K562 (cell line): ENCODE measurements around the gene ZNF792. TPM values are rescaled to one million over a fixed set of nuclear protein-coding genes. Genes with fewer than 3 reads are reported as not detected.
A peak's percentile ranks its signal among the peaks of the same experiment; 100 is the strongest.

Source experiments
- C11orf30 ChIP-seq: fragments of 450-650 bp; IDR thresholded peaks from 2 replicates; pipeline ENCODE4 v1.6.1; 2016; ENCODE audit warnings: low read depth, mild to moderate bottlenecking
- FOXA3 ChIP-seq, 2 experiments: fragments of 450-650 bp in 1 of 2; sonication (generic) in 1 of 2; formaldehyde crosslinking; IDR thresholded peaks in 1 of 2; conservative IDR thresholded peaks in 1 of 2; 2 replicates each; pipeline versions ENCODE4 v1.4.0 to v1.8.0; 2020 to 2022; ENCODE audit warnings: mild to moderate bottlenecking in 2 of 2, missing genetic modification reagents in 1 of 2
- FOXK2 ChIP-seq, 2 experiments: fragments of 450-650 bp; IDR thresholded peaks in 1 of 2; conservative IDR thresholded peaks in 1 of 2; 2 replicates each; pipeline ENCODE4 v1.6.1; 2016; ENCODE audit warnings: low read depth in 2 of 2, mild to moderate bottlenecking in 1 of 2
- HOXB6 ChIP-seq: fragments of 250-450 bp; sonication (Bioruptor Pico); IDR thresholded peaks from 2 replicates; pipeline ENCODE4 v1.5.1; 2022; ENCODE audit warnings: mild to moderate bottlenecking, borderline replicate concordance
- IRF2 ChIP-seq: sonication (generic); formaldehyde crosslinking; IDR thresholded peaks from 2 replicates; pipeline ENCODE4 v1.8.1; 2022; ENCODE audit warnings: mild to moderate bottlenecking, missing genetic modification reagents
- KDM1A ChIP-seq, 2 experiments: fragments of 450-650 bp; IDR thresholded peaks; 2 replicates each; pipeline ENCODE4 v1.6.1; 2016; ENCODE audit warnings: mild to moderate bottlenecking in 2 of 2
- KLF16 ChIP-seq: IDR thresholded peaks from 2 replicates; pipeline ENCODE4 v1.6.1; 2016; ENCODE audit warnings: antibody characterized with exemption
- MITF ChIP-seq: IDR thresholded peaks from 2 replicates; pipeline ENCODE4 v1.6.1; 2014; ENCODE audit warnings: antibody characterized with exemption
- MTA3 ChIP-seq: fragments of 450-650 bp; formaldehyde crosslinking; IDR thresholded peaks from 2 replicates; pipeline ENCODE4 v1.6.1; 2017; ENCODE audit warnings: mild to moderate bottlenecking, borderline replicate concordance
- PRPF4 ChIP-seq: fragments of 200-400 bp; formaldehyde crosslinking; IDR thresholded peaks from one replicate; pipeline ENCODE4 v1.6.1; 2017; ENCODE audit warnings: low read length, low read depth, mild to moderate bottlenecking; ENCODE audit not compliant: insufficient read depth, poor library complexity, severe bottlenecking
- PTTG1 ChIP-seq: fragments of 450-650 bp; IDR thresholded peaks from 2 replicates; pipeline ENCODE4 v1.6.1; 2016; ENCODE audit warnings: low read depth, mild to moderate bottlenecking, missing genetic modification characterization, missing compliant biosample characterization
- PYGO2 ChIP-seq: fragments of 450-650 bp; IDR thresholded peaks from 2 replicates; pipeline ENCODE4 v1.6.1; 2016; ENCODE audit warnings: mild to moderate bottlenecking, missing genetic modification characterization, moderate library complexity, missing compliant biosample characterization
- SMAD1 ChIP-seq: fragments of 150-350 bp; IDR thresholded peaks from 2 replicates; pipeline ENCODE4 v1.6.1; 2014; ENCODE audit warnings: low read length, low read depth; ENCODE audit not compliant: partially characterized antibody
- TAL1 ChIP-seq: fragments of 450-650 bp; IDR thresholded peaks from 2 replicates; pipeline ENCODE4 v1.6.1; 2016; ENCODE audit warnings: mild to moderate bottlenecking
- TEAD1 ChIP-seq, 2 experiments: fragments of 450-650 bp in 1 of 2; sonication (generic) in 1 of 2; formaldehyde crosslinking; IDR thresholded peaks; 2 replicates each; pipeline versions ENCODE4 v1.4.0 to v1.8.0; 2020 to 2022; ENCODE audit warnings: mild to moderate bottlenecking in 2 of 2, missing genetic modification reagents in 1 of 2
- THAP7 ChIP-seq: fragments of 250-450 bp; sonication (Bioruptor Pico); IDR thresholded peaks from 2 replicates; pipeline ENCODE4 v1.5.0; 2021
- TRIM24 ChIP-seq, 2 experiments: fragments of 450-650 bp; IDR thresholded peaks; 2 replicates each; pipeline ENCODE4 v1.6.1; 2016
- ZMIZ1 ChIP-seq, 2 experiments: fragments of 150-350 bp in 1 of 2; IDR thresholded peaks; 2 replicates each; pipeline ENCODE4 v1.6.1; 2012 to 2016; ENCODE audit warnings: low read depth in 2 of 2, low read length in 2 of 2, mild to moderate bottlenecking in 1 of 2, moderate library complexity in 1 of 2
- ZNF316 ChIP-seq: fragments of 450-650 bp; IDR thresholded peaks from 2 replicates; pipeline ENCODE4 v1.6.1; 2016
- ZNF395 ChIP-seq: fragments of 200-800 bp; sonication (Bioruptor generic); IDR thresholded peaks from 2 replicates; pipeline ENCODE4 v1.6.1; 2017; ENCODE audit warnings: missing genetic modification characterization, missing compliant biosample characterization
- ZNF586 ChIP-seq: fragments of 450-650 bp; formaldehyde crosslinking; conservative IDR thresholded peaks from 2 replicates; pipeline ENCODE4 v1.4.0; 2020; ENCODE audit warnings: mild to moderate bottlenecking, moderate library complexity
- polyA plus RNA-seq, 8 experiments: library from polyadenylated mRNA; depleted of rRNA in 4 of 8; stranded (reverse) in 5 of 8; unstranded in 3 of 8; fragments of >200 nt; fragmentation: Nextera tagmentation in 2 of 8; fragmentation: Illumina TruSeq in 1 of 8; extraction: Ambion mirVana in 2 of 8; extraction: Trizol in 1 of 8; gene quantifications; 2 replicates each; pipeline versions ENCODE4 v1.2.1 to v1.2.3, GENCODE V29; 2011 to 2014; ENCODE audit warnings: inconsistent platforms in 1 of 8, missing spikeins in 1 of 8
- total RNA-seq, 7 experiments: library from RNA; depleted of rRNA in 6 of 7; stranded (reverse); fragments of >200 nt in 6 of 7; fragmentation: Illumina TruSeq in 2 of 7; extraction: Trizol in 2 of 7; gene quantifications; 2 replicates each; pipeline versions ENCODE4 v1.2.1 to v1.2.3, GENCODE V29; 2011 to 2021; ENCODE audit warnings: low replicate concordance in 1 of 7

ZNF792 gene
- total and polyA plus RNA-seq, 9 of the 15 experiments (the other 6 are each of a cell fraction or from before 2014, with no cell fraction given): 3.3 to 16.5 (median 10.4) TPM

- TF ChIP-seq HOXB6 (CRISPR knock-in tag) (no peak), PYGO2 (tag) (no peak), TRIM24 (IDR thresholded peaks at IDR 0.05) (peak; percentile 57 to 90; a peak in 3 of 4 replicates), ZNF586 (CRISPR knock-in tag) (no peak), IRF2 (CRISPR knock-in tag) (no peak), FOXK2 (conservative IDR thresholded peaks at IDR 0.05 in 1 of 2, IDR thresholded peaks at IDR 0.05 in 1 of 2; ENCODE audit: low read depth in 2 of 2) (peak; percentile 80 to 82), SMAD1 (peak; percentile 42), ZMIZ1 (IDR thresholded peaks at IDR 0.05; ENCODE audit: low read depth in 2 of 2, low read length in 2 of 2) (peak in 1 of 2 experiments; percentile 81; a peak in 1 of 4 replicates), TAL1 (peak; percentile 75), THAP7 (CRISPR knock-in tag) (no peak), KDM1A (IDR thresholded peaks at IDR 0.05) (peak in 1 of 2 experiments; percentile 51; a peak in 2 of 4 replicates), PTTG1 (tag) (no peak), ZNF395 (no peak), KLF16 (0 out of 2 replicates have a peak, but pooled peaks have one; percentile 42), MTA3 (peak; percentile 78), C11orf30 (no peak), ZNF316 (no peak), FOXA3 (CRISPR knock-in tag; conservative IDR thresholded peaks at IDR 0.05 in 1 of 2, IDR thresholded peaks at IDR 0.05 in 1 of 2) (peak; percentile 46 to 61; a peak in 1 of 4 replicates), MITF (no peak), PRPF4 (no peak), TEAD1 (CRISPR knock-in tag; IDR thresholded peaks at IDR 0.05) (peak in 1 of 2 experiments; percentile 32; a peak in 1 of 4 replicates)
Measured at GRCh38 chr19:34961775-34962686, 2.0 kb downstream of the ZNF792 start (continued).
